Measurements from ENCODE around the gene APBA2.
A peak's percentile ranks its signal among the peaks of the same experiment; 100 is the strongest.
"Not testable (repeated sequence)": the region's sequence is repeated elsewhere in the genome, so short reads cannot be mapped to it uniquely, and the experiment has no call there.

APBA2 gene

GRCh38 chr15:28885630-28886430, at the start of gene APBA2:
Gene APBA2, plus strand, starts transcription at chr15:28885974. Its CDS starts 167,911 bp downstream, at chr15:29053885.
- peak; percentile 17 to 71 for DNase-seq (ENCODE audit: low spot score in 2 of 2)
- H3K4me3 ChIP-seq = peak within 1 kb of the TSS; percentile 52
- in situ Hi-C loops (cut with MboI; ENCODE audit: low sequenced_read_pairs) = no loop called here
- no peaks in the 10 kb centered on the region for H3K9me3 ChIP-seq
- no peaks in the 10 kb centered on the region for H3K36me3 ChIP-seq (replicated peaks)
- no peaks in the 10 kb centered on the region for H3K27me3 ChIP-seq (ENCODE audit: low read depth)
- peaks cover 10% of the 10 kb centered on the region for H3K4me1 ChIP-seq

- H3K4me1 ChIP-seq; DNase-seq (ENCODE audit: low spot score in 2 of 2); H3K36me3 ChIP-seq (replicated peaks); H3K4me3 ChIP-seq; H3K27me3 ChIP-seq (ENCODE audit: low read depth); in situ Hi-C loops (cut with MboI; ENCODE audit: low sequenced_read_pairs); H3K9me3 ChIP-seq: not testable (repeated sequence)
Measured at GRCh38 chr15:28840285-28840684, 45.5 kb upstream of the APBA2 start.

- H3K36me3 ChIP-seq (replicated peaks); in situ Hi-C loops (cut with MboI; ENCODE audit: low sequenced_read_pairs); H3K27me3 ChIP-seq (ENCODE audit: low read depth); H3K4me3 ChIP-seq; H3K9me3 ChIP-seq; DNase-seq (ENCODE audit: low spot score in 2 of 2); H3K4me1 ChIP-seq: not testable (repeated sequence)
Measured at GRCh38 chr15:28842210-28842609, 43.6 kb upstream of the APBA2 start.

- DNase-seq (ENCODE audit: low spot score in 2 of 2); H3K4me3 ChIP-seq; in situ Hi-C loops (cut with MboI; ENCODE audit: low sequenced_read_pairs); H3K27me3 ChIP-seq (ENCODE audit: low read depth); H3K36me3 ChIP-seq (replicated peaks); H3K9me3 ChIP-seq; H3K4me1 ChIP-seq: not testable (repeated sequence)
Measured at GRCh38 chr15:28843520-28843919, 42.3 kb upstream of the APBA2 start.

GRCh38 chr15:28844147-28844546, 41.6 kb upstream of the APBA2 start:
- in situ Hi-C loops (cut with MboI; ENCODE audit: low sequenced_read_pairs); H3K4me3 ChIP-seq; H3K4me1 ChIP-seq; H3K9me3 ChIP-seq; H3K36me3 ChIP-seq (replicated peaks); DNase-seq (ENCODE audit: low spot score in 2 of 2); H3K27me3 ChIP-seq (ENCODE audit: low read depth): not testable (repeated sequence)

GRCh38 chr15:28847247-28847646, 38.5 kb upstream of the APBA2 start:
- DNase-seq (ENCODE audit: low spot score in 2 of 2); H3K4me3 ChIP-seq; in situ Hi-C loops (cut with MboI; ENCODE audit: low sequenced_read_pairs); H3K36me3 ChIP-seq (replicated peaks); H3K27me3 ChIP-seq (ENCODE audit: low read depth); H3K9me3 ChIP-seq; H3K4me1 ChIP-seq: not testable (repeated sequence)

- H3K27me3 ChIP-seq (ENCODE audit: low read depth); in situ Hi-C loops (cut with MboI; ENCODE audit: low sequenced_read_pairs): not testable (repeated sequence)
Measured at GRCh38 chr15:28847959-28848358, 37.8 kb upstream of the APBA2 start.

GRCh38 chr15:28848521-28848920, 37.3 kb upstream of the APBA2 start, which contains the start of gene GOLGA6L7:
Gene GOLGA6L7, minus strand, starts transcription at chr15:28848644. Its CDS starts 95 bp downstream, at chr15:28848549.
- DNase-seq (ENCODE audit: low spot score in 2 of 2) = peak in 1 of 2 experiments; percentile 23
- H3K27me3 ChIP-seq (ENCODE audit: low read depth); H3K4me1 ChIP-seq; H3K36me3 ChIP-seq (replicated peaks); H3K9me3 ChIP-seq; H3K4me3 ChIP-seq; in situ Hi-C loops (cut with MboI; ENCODE audit: low sequenced_read_pairs): not testable (repeated sequence)

More at GRCh38 chr15:28847959-28848358, 37.8 kb upstream of the APBA2 start:
- not testable (repeated sequence) for H3K9me3 ChIP-seq; H3K4me3 ChIP-seq; H3K4me1 ChIP-seq; H3K36me3 ChIP-seq (replicated peaks); DNase-seq (ENCODE audit: low spot score in 2 of 2)

- H3K36me3 ChIP-seq (replicated peaks); H3K9me3 ChIP-seq; DNase-seq (ENCODE audit: low spot score in 2 of 2); H3K4me3 ChIP-seq; in situ Hi-C loops (cut with MboI; ENCODE audit: low sequenced_read_pairs); H3K4me1 ChIP-seq; H3K27me3 ChIP-seq (ENCODE audit: low read depth): not testable (repeated sequence)
Measured at GRCh38 chr15:28849271-28849670, 36.5 kb upstream of the APBA2 start.

- H3K36me3 ChIP-seq (replicated peaks); H3K4me3 ChIP-seq; H3K9me3 ChIP-seq; in situ Hi-C loops (cut with MboI; ENCODE audit: low sequenced_read_pairs); H3K4me1 ChIP-seq; H3K27me3 ChIP-seq (ENCODE audit: low read depth); DNase-seq (ENCODE audit: low spot score in 2 of 2): not testable (repeated sequence)
Measured at GRCh38 chr15:28849766-28850165, 36.0 kb upstream of the APBA2 start.

GRCh38 chr15:28853654-28854053, 32.1 kb upstream of the APBA2 start:
- in situ Hi-C loops (cut with MboI; ENCODE audit: low sequenced_read_pairs); H3K9me3 ChIP-seq; H3K36me3 ChIP-seq (replicated peaks); H3K4me3 ChIP-seq; DNase-seq (ENCODE audit: low spot score in 2 of 2); H3K4me1 ChIP-seq; H3K27me3 ChIP-seq (ENCODE audit: low read depth): not testable (repeated sequence)

- in situ Hi-C loops (cut with MboI; ENCODE audit: low sequenced_read_pairs); H3K36me3 ChIP-seq (replicated peaks); H3K9me3 ChIP-seq; DNase-seq (ENCODE audit: low spot score in 2 of 2); H3K4me3 ChIP-seq; H3K4me1 ChIP-seq; H3K27me3 ChIP-seq (ENCODE audit: low read depth): not testable (repeated sequence)
Measured at GRCh38 chr15:28854578-28854977, 31.2 kb upstream of the APBA2 start.

GRCh38 chr15:28861031-28861534, 24.7 kb upstream of the APBA2 start:
- Histone ChIP-seq H3K36me3 (replicated peaks) (no peaks in the 10 kb centered on the region), H3K27me3 (ENCODE audit: low read depth) (no peaks in the 10 kb centered on the region), H3K4me3 (no peak overlapping the region), H3K9me3 (no peaks in the 10 kb centered on the region), H3K4me1 (no peaks in the 10 kb centered on the region)
- no peak for DNase-seq (ENCODE audit: low spot score in 2 of 2)
- in situ Hi-C loops (cut with MboI; ENCODE audit: low sequenced_read_pairs) = no loop called here

- in situ Hi-C loops (cut with MboI; ENCODE audit: low sequenced_read_pairs); H3K27me3 ChIP-seq (ENCODE audit: low read depth); DNase-seq (ENCODE audit: low spot score in 2 of 2); H3K4me3 ChIP-seq; H3K36me3 ChIP-seq (replicated peaks); H3K4me1 ChIP-seq; H3K9me3 ChIP-seq: not testable (repeated sequence)
Measured at GRCh38 chr15:28861589-28862293, 24.0 kb upstream of the APBA2 start.
